Large intestine (tissue), 3 donors: ENCODE measurements around the gene ANKRD44. TPM values are rescaled to one million over a fixed set of nuclear protein-coding genes. Genes with fewer than 3 reads are reported as not detected.

Experiments used
- DNase-seq, 2 donors: peaks; one replicate each; pipeline versions ENCODE4 v3.0.0 to v3.0.0-alpha.2; 2013
- H3K27ac ChIP-seq: one replicate; pipeline ENCODE4 v1.5.1; 2013; ENCODE audit warnings: low read length
- H3K27me3 ChIP-seq: 2 replicates; pipeline ENCODE4 v1.6.1; 2013; ENCODE audit warnings: low read length; ENCODE audit not compliant: control insufficient read depth, insufficient read depth
- H3K36me3 ChIP-seq: 2 replicates; pipeline ENCODE4 v1.6.1; 2013; ENCODE audit warnings: low read length; ENCODE audit not compliant: control insufficient read depth, insufficient read depth
- H3K4me1 ChIP-seq: one replicate; pipeline ENCODE4 v1.6.1; 2013; ENCODE audit warnings: low read length; ENCODE audit not compliant: control insufficient read depth, insufficient read depth
- H3K4me3 ChIP-seq: one replicate; pipeline ENCODE4 v1.5.1; 2013; ENCODE audit warnings: low read length
- H3K9me3 ChIP-seq: one replicate; pipeline ENCODE4 v1.6.1; 2013; ENCODE audit warnings: mild to moderate bottlenecking, low read depth, low read length, moderate library complexity; ENCODE audit not compliant: control insufficient read depth
- WGBS: methylation state at CpG from one replicate; pipeline ENCODE4 v1.1.5; 2013; ENCODE audit warnings: low lambda C conversion rate; ENCODE audit not compliant: insufficient coverage; 5-methylcytosine and 5-hydroxymethylcytosine counted together
- polyA plus RNA-seq: library from polyadenylated mRNA; unstranded; fragments of 120-200 nt; gene quantifications from one replicate; pipeline ENCODE4 v1.2.1, GENCODE V29; 2013

The ANKRD44 gene
- polyA plus RNA-seq, 1 donor, result 8.4 TPM

DNA sequence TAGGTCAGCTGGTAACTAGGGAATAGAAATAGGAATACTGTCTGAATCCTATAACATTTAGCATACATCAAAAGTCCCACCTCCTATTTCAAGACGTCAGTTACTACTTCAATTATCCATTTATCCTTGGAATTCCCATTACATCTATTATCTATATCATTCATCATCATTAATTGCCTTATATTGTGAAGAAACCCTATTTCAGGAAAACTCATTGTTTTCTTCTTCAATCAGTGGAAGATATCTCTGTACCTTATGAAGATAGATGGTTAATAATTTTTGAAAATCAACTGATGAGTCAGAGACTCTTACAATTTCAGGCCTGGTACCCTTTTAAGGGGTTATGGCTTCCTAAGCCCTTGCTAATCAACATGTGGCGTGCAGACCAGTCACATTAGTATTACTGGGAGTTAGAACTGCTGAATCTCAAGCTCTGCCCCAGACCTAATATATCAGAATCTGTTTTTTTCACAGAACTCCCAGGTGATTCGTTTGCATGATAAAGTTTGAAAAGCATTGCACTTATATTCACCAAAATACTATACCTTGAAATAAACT, 314.7 kb downstream of the ANKRD44 start:
- no peak for DNase-seq
- H3K4me1 ChIP-seq, result no peaks in the 10 kb centered on the region
- 86% methylated on average over 1 of the region's 3 CpGs for WGBS
- H3K4me3 ChIP-seq, result no peak overlapping the region
- H3K9me3 ChIP-seq, result no peaks in the 10 kb centered on the region
- no peaks in the 10 kb centered on the region for H3K36me3 ChIP-seq
- H3K27ac ChIP-seq, result no peak overlapping the region
- H3K27me3 ChIP-seq, result no peaks in the 10 kb centered on the region

DNA sequence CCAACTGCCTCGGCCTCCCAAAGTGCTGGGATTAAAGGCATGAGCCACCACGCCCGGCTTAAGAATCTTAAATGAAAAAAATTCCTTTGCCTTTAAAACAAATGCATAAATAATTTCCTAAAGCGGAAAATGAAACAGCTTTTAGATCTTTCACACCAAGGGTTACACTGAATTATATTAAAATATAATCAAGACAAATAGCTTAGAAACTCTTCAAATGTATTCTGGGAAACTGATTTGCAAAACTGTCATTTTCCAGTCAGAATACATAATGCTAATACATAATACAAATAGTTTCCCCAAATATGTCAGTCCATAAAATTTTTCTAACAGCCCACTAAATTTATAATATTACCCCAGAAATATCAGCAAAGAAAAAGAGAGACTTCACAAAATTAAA, 315.8 kb downstream of the ANKRD44 start:
- no peak overlapping the region for H3K27ac ChIP-seq
- no peaks in the 10 kb centered on the region for H3K36me3 ChIP-seq
- WGBS, result 89% methylated on average over 1 of the region's 4 CpGs
- H3K9me3 ChIP-seq, result no peaks in the 10 kb centered on the region
- H3K27me3 ChIP-seq, result no peaks in the 10 kb centered on the region
- no peak overlapping the region for H3K4me3 ChIP-seq
- H3K4me1 ChIP-seq, result no peaks in the 10 kb centered on the region
- no peak for DNase-seq

DNA sequence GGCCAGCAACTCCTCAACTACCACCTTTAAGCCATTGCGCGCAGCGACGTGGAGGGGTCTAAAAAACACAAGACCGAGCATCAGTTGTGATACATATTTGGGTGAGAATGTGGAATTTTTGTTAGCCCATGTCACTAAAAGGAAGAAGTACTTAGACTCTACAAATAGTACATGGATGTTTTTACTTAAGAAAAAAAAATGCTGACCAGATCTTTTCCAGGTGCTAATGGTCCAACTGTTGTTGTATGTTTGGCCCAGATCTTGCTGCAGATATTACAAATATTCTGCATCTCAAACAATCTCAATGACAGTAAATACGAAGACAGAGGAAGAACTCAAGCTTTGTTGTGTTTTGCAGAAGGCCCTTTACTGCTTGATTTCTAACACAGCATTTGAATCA, 317.0 kb downstream of the ANKRD44 start:
- no peaks in the 10 kb centered on the region for H3K9me3 ChIP-seq
- no peaks in the 10 kb centered on the region for H3K36me3 ChIP-seq
- WGBS, result no CpG with 5 or more reads among the region's 6 CpGs
- no peak for DNase-seq
- no peaks in the 10 kb centered on the region for H3K27me3 ChIP-seq
- no peak overlapping the region for H3K27ac ChIP-seq
- H3K4me1 ChIP-seq, result no peaks in the 10 kb centered on the region
- H3K4me3 ChIP-seq, result no peak overlapping the region

DNA sequence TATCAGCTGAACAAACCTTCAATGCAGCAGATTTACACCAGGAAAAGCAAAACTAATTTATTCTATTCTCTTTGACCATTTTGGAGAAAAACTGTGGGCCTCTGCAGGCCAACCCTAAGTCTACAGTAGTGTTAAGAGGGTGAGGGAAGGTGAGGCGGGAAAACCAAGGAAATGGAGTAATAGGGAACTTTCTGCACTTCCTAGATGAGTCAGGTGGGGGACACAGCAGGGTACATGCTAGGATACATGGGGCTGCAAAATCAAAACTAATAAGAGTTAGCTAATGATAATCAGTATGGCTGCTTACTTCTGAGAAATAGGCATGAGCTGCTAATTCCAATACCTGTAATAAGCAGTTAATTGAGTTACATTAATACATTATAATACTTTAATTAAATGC, 318.1 kb downstream of the ANKRD44 start:
- Histone ChIP-seq H3K27ac (no peak overlapping the region), H3K36me3 (no peaks in the 10 kb centered on the region), H3K4me3 (no peak overlapping the region), H3K9me3 (no peaks in the 10 kb centered on the region), H3K27me3 (no peaks in the 10 kb centered on the region), H3K4me1 (peaks cover 8% of the 10 kb centered on the region)
- WGBS, result no CpG with 5 or more reads among the region's 1 CpG
- no peak for DNase-seq

DNA sequence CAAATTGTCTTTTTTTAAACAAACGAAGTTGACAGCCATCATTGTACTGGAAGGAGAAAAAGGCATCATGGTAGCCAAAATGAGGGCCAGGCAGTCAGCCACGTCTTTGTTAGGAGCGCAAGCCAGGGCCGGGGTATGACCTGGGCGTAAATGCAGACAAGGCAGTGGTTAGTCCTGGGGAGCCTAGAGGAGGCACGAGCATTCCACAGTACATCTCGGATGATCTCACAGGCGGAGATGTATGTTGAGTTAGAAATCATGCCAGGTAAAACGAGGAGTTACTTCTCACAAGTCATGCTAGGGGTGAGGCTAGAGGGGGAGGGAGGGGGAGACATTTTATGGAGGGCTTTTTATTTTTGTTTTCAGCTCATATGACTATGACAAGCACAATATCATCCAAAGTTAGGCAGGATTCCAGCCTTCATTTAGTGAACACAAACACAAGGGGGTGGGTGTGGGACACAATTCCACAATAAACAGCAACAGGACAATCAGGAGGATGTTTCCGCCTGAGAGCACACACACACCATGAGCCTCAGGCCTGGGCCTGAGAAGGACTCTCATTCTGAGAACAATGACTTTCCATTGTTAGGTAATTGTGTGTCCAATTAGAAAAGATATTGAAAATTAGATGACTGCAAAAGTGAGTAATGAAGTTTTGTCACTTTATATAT, 319.7 kb downstream of the ANKRD44 start:
- Histone ChIP-seq H3K4me3 (no peak overlapping the region), H3K9me3 (no peaks in the 10 kb centered on the region), H3K27ac (no peak overlapping the region), H3K36me3 (no peaks in the 10 kb centered on the region), H3K4me1 (peaks cover 9% of the 10 kb centered on the region), H3K27me3 (no peaks in the 10 kb centered on the region)
- 80% methylated on average over 1 of the region's 10 CpGs for WGBS
- no peak for DNase-seq

DNA sequence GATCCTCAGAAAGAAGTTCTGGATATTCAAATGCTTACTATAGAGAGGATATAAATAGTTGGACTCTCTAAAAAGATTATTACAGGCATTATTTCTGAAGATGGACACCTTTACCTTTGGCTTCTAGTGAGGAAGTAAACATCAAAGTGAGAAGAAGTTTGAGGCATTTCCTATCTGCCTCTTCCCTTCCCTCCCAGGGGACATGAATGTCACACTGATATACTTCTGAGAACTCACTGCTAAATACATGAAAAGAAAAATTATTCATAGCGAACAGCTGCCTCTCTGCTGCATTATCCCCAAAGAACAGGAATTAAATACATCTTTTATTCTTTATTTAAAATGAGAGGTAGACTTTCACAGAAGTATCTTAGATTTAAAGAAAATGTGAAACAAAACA, 320.5 kb downstream of the ANKRD44 start:
- no peak for DNase-seq
- no peak overlapping the region for H3K27ac ChIP-seq
- H3K36me3 ChIP-seq, result no peaks in the 10 kb centered on the region
- H3K9me3 ChIP-seq, result no peaks in the 10 kb centered on the region
- H3K4me3 ChIP-seq, result no peak overlapping the region
- 100% methylated on average over 1 of the region's 1 CpG for WGBS
- no peaks in the 10 kb centered on the region for H3K27me3 ChIP-seq
- H3K4me1 ChIP-seq, result peaks cover 9% of the 10 kb centered on the region

DNA sequence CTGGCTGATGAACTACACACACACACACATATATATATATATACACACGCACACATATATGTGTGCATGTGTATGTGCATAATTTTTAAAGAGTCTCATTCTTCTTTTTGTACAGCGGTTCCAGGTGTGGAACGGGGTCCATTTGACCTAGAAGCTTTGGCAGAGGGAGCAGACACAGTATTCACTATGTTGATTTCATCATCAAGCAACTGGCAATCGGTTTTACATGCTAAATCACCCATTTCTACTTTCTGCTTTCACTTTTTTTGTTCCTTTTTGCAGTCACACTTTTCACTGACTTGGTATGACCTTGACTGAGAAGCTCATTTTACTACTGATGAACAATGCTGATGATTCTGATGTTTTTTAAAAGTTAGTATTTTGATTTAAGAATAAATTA, 321.1 kb downstream of the ANKRD44 start:
- no peak overlapping the region for H3K4me3 ChIP-seq

DNA sequence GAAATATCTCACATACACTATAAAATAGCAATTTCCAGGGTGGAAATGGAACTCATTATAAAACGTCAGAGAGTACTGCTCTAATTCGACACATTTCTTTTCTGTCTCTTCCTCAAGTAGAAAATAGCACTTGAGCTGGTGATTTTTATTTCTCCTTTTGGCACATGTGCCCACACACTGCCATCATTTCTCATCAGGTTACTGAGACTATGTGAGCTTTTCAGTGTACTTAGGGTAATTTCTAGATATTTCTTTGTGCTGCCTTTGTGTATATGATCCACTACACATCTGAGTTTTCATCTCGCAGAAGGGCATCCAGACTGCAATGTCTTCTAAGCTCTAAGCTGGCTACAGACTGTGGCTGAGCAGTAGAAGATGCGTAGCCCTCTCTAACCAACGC, 321.9 kb downstream of the ANKRD44 start:
- 80% methylated on average over 1 of the region's 5 CpGs for WGBS
- H3K27ac ChIP-seq, result no peak overlapping the region
- no peaks in the 10 kb centered on the region for H3K27me3 ChIP-seq
- DNase-seq, result no peak
- H3K4me3 ChIP-seq, result no peak overlapping the region
- no peaks in the 10 kb centered on the region for H3K9me3 ChIP-seq
- H3K36me3 ChIP-seq, result no peaks in the 10 kb centered on the region
- H3K4me1 ChIP-seq, result peaks cover 9% of the 10 kb centered on the region

More for the DNA sequence above, 321.1 kb downstream of the ANKRD44 start:
- H3K27ac ChIP-seq, result no peak overlapping the region
- H3K36me3 ChIP-seq, result no peaks in the 10 kb centered on the region
- DNase-seq, result no peak
- H3K4me1 ChIP-seq, result peaks cover 9% of the 10 kb centered on the region
- 80% methylated on average over 1 of the region's 4 CpGs for WGBS
- no peaks in the 10 kb centered on the region for H3K27me3 ChIP-seq
- H3K9me3 ChIP-seq, result no peaks in the 10 kb centered on the region

DNA sequence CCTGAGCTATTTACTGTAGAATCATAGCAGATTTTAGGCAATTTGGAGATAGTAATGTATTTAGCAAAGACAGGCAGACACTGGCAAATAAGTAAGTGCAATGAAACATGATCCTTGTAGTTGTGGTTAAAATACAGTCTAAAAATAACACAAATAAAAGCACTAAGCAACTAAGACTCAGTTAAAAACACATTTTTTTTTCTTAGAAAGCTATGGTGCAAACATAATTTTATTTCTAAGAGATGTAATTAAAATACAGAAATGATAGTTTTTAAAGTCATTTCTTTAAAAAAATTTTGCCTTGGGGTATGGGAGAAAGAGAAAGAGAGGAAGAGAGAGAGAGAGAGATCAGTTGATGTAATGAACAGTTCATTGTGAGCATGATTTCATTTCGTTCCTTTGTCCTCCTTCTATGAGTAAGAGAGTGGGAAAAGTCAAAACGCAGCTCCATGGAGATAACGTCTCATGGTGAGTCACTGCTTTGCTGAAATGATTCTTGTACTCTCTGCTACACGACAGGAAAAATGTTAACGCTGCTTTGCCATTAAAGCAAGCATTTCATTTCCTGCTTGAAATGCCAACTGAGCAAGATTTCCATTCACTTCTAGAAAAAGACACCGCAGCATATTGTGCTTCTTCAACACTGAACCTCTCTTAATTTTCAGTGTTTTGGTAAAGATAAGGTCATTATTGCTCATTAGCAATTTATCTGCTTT, 322.8 kb downstream of the ANKRD44 start:
- no peaks in the 10 kb centered on the region for H3K36me3 ChIP-seq
- no peak overlapping the region for H3K4me3 ChIP-seq
- H3K4me1 ChIP-seq, result peaks cover 9% of the 10 kb centered on the region
- H3K27me3 ChIP-seq, result no peaks in the 10 kb centered on the region
- no peaks in the 10 kb centered on the region for H3K9me3 ChIP-seq
- no CpG with 5 or more reads among the region's 6 CpGs for WGBS
- DNase-seq, result peak; percentile 69 to 83
- H3K27ac ChIP-seq, result peak overlapping the region; percentile 32

DNA sequence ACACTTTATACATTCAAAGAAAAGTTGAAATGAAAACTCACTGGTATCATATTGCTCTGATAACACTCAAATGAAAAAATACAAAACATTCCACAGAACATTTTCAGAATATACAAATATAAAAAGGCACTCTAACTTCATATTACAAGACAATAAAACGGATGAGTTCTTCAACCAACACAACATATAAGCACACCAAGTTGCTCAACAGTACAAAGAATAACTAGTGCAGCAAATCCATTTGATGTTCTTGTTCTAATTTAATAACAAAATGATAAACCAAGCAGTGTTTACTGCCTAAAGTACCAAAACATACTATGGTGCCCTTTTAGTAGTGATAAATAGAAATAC, 323.3 kb downstream of the ANKRD44 start:
- no peaks in the 10 kb centered on the region for H3K27me3 ChIP-seq
- H3K36me3 ChIP-seq, result no peaks in the 10 kb centered on the region
- H3K9me3 ChIP-seq, result no peaks in the 10 kb centered on the region
- 83% methylated on average over 1 of the region's 1 CpG for WGBS
- peaks cover 9% of the 10 kb centered on the region for H3K4me1 ChIP-seq
- DNase-seq, result no peak
- no peak overlapping the region for H3K27ac ChIP-seq
- no peak overlapping the region for H3K4me3 ChIP-seq
